Thoracic aorta (tissue), 2 donors: Measurements from ENCODE around the gene KEAP1. TPM values are rescaled to one million over a fixed set of nuclear protein-coding genes. Genes with fewer than 3 reads are reported as not detected.

Source experiments
- ATAC-seq: fragments of 150-250 bp; one replicate; pipeline ENCODE4 v1.8.0; 2017; ENCODE audit warnings: low read depth; ENCODE audit not compliant: insufficient number of reproducible peaks, low FRiP score
- DNase-seq: peaks from one replicate; pipeline ENCODE4 v3.0.0-alpha.2; 2020; ENCODE audit warnings: low spot score
- H3K27ac ChIP-seq, 2 donors: fragments of 200-600 bp; sonication (generic); 1 replicate in 1 of 2; 2 replicates in 1 of 2; pipeline ENCODE4 v1.5.1; 2016; ENCODE audit warnings: mild to moderate bottlenecking in 2 of 2, moderate library complexity in 2 of 2
- H3K27me3 ChIP-seq: fragments of 200-600 bp; sonication (generic); replicated peaks from 2 replicates; pipeline ENCODE4 v1.6.0; 2016; ENCODE audit warnings: mild to moderate bottlenecking; ENCODE audit not compliant: insufficient read depth
- H3K36me3 ChIP-seq: fragments of 200-600 bp; sonication (generic); one replicate; pipeline ENCODE4 v1.5.1; 2016
- H3K4me1 ChIP-seq, 2 donors: fragments of 200-600 bp; sonication (generic); 1 replicate in 1 of 2; 2 replicates in 1 of 2; pipeline versions ENCODE4 v1.5.1 to v1.6.0; 2016; ENCODE audit warnings: low read depth in 2 of 2, mild to moderate bottlenecking in 1 of 2; ENCODE audit not compliant: control insufficient read depth in 1 of 2
- H3K4me3 ChIP-seq: fragments of 200-600 bp; sonication (generic); 2 replicates; pipeline ENCODE4 v1.5.1; 2016; ENCODE audit warnings: mild to moderate bottlenecking
- H3K9me3 ChIP-seq: fragments of 200-600 bp; sonication (generic); 2 replicates; pipeline ENCODE4 v1.5.1; 2016
- CTCF ChIP-seq: fragments of 200-600 bp; sonication (generic); IDR thresholded peaks from one replicate; pipeline ENCODE4 v1.5.1; 2019; ENCODE audit warnings: antibody characterized with exemption
- total RNA-seq, 2 donors: library from RNA; depleted of rRNA; stranded (reverse); fragments of >200 nt; gene quantifications; one replicate each; pipeline versions ENCODE4 v1.1.0 to v1.2.3, GENCODE V29; 2016

KEAP1 gene
- total RNA-seq, 2 donors from 2014 or later, result 42.0 to 57.3 TPM

- Histone ChIP-seq H3K9me3 (no peaks in the 10 kb centered on the region), H3K36me3 (peaks cover 2% of the 10 kb centered on the region)
Observed at GRCh38 chr19:10454267-10454666, 48.9 kb downstream of the KEAP1 start.

GRCh38 chr19:10453852-10454251, 49.3 kb downstream of the KEAP1 start:
- Histone ChIP-seq H3K36me3 (peaks cover 2% of the 10 kb centered on the region), H3K4me3 (no peak overlapping the region), H3K9me3 (no peaks in the 10 kb centered on the region), H3K27me3 (no peaks in the 10 kb centered on the region), H3K27ac (no peak overlapping the region), H3K4me1 (no peaks in the 10 kb centered on the region)
- ATAC-seq, result no peak
- DNase-seq, result no peak
- no peak for TF ChIP-seq CTCF

More at GRCh38 chr19:10454267-10454666, 48.9 kb downstream of the KEAP1 start:
- TF ChIP-seq CTCF, result no peak
- Histone ChIP-seq H3K4me1 (no peaks in the 10 kb centered on the region), H3K27me3 (no peaks in the 10 kb centered on the region), H3K27ac (no peak overlapping the region), H3K4me3 (no peak overlapping the region)
- no peak for DNase-seq
- no peak for ATAC-seq

GRCh38 chr19:10452726-10453618, 50.2 kb downstream of the KEAP1 start:
- no peak for TF ChIP-seq CTCF
- DNase-seq (no peak), ATAC-seq (no peak)
- Histone ChIP-seq H3K36me3 (peaks cover 2% of the 10 kb centered on the region), H3K4me1 (no peaks in the 10 kb centered on the region), H3K4me3 (no peak overlapping the region), H3K9me3 (no peaks in the 10 kb centered on the region), H3K27ac (no peak overlapping the region), H3K27me3 (no peaks in the 10 kb centered on the region)

GRCh38 chr19:10450853-10451609, 52.1 kb downstream of the KEAP1 start:
- Histone ChIP-seq H3K27ac (no peak overlapping the region), H3K4me1 (no peaks in the 10 kb centered on the region), H3K27me3 (no peaks in the 10 kb centered on the region), H3K9me3 (no peaks in the 10 kb centered on the region), H3K4me3 (no peak overlapping the region), H3K36me3 (peaks cover 7% of the 10 kb centered on the region)
- no peak for TF ChIP-seq CTCF
- no peak for DNase-seq
- ATAC-seq, result no peak

GRCh38 chr19:10450191-10450852, 52.8 kb downstream of the KEAP1 start:
- H3K9me3 ChIP-seq, result no peaks in the 10 kb centered on the region
- no peak for ATAC-seq

More at GRCh38 chr19:10450191-10450852, 52.8 kb downstream of the KEAP1 start:
- Histone ChIP-seq H3K27me3 (no peaks in the 10 kb centered on the region), H3K4me3 (no peak overlapping the region), H3K4me1 (no peaks in the 10 kb centered on the region), H3K27ac (no peak overlapping the region), H3K36me3 (peaks cover 7% of the 10 kb centered on the region)
- no peak for TF ChIP-seq CTCF
- no peak for DNase-seq
